ENCODE data around the gene CFL1.

GRCh38 chr11:65806979-65807378 lies 51.0 kb downstream of the CFL1 start:
- TF ChIP-seq ZSCAN29 (IDR thresholded peaks at IDR 0.05): no peak
- no peak for TF ChIP-seq CTCF (IDR thresholded peaks at IDR 0.05 in 2 of 3, conservative IDR thresholded peaks at IDR 0.05 in 1 of 3; ENCODE audit: control insufficient read depth in 2 of 3, extremely low read depth in 1 of 3, insufficient read depth in 1 of 3, low read depth in 3 of 3, low read length in 3 of 3)
- TF ChIP-seq POLR2AphosphoS5 (IDR thresholded peaks at IDR 0.05; ENCODE audit: low read length): no peak
- TF ChIP-seq RAD51 (IDR thresholded peaks at IDR 0.05): no peak
- TF ChIP-seq EZH2 (IDR thresholded peaks at IDR 0.05; ENCODE audit: borderline replicate concordance, control insufficient read depth, low read depth, low read length): no peak
- TF ChIP-seq TAF1 (IDR thresholded peaks at IDR 0.05; ENCODE audit: borderline replicate concordance, low read depth, low read length): no peak
- no peak for TF ChIP-seq ZNF24 (IDR thresholded peaks at IDR 0.05)
- TF ChIP-seq RAD21 (IDR thresholded peaks at IDR 0.05; ENCODE audit: insufficient read depth, low read depth, low read length): no peak
- TF ChIP-seq GATAD2B (conservative IDR thresholded peaks at IDR 0.05; ENCODE audit: low read depth): no peak
- TF ChIP-seq SKIL (IDR thresholded peaks at IDR 0.05; ENCODE audit: low read depth, poor library complexity, severe bottlenecking): no peak
- no peak for TF ChIP-seq REST (IDR thresholded peaks at IDR 0.05; ENCODE audit: low read depth, low read length)
- no peak for TF ChIP-seq NFXL1 (IDR thresholded peaks at IDR 0.05; ENCODE audit: borderline replicate concordance)

All from GM12878 (cell line).